Measurements from ENCODE around the gene PAX5. TPM values are rescaled to one million over a fixed set of nuclear protein-coding genes. Genes with fewer than 3 reads are reported as not detected.
A peak's percentile ranks its signal among the peaks of the same experiment; 100 is the strongest.

Gene PAX5
- total RNA-seq, 1 donor from 2014 or later = not detected

GRCh38 chr9:36966371-36967097 is 67.5 kb downstream of the PAX5 start:
- TF ChIP-seq, protein P1, sequence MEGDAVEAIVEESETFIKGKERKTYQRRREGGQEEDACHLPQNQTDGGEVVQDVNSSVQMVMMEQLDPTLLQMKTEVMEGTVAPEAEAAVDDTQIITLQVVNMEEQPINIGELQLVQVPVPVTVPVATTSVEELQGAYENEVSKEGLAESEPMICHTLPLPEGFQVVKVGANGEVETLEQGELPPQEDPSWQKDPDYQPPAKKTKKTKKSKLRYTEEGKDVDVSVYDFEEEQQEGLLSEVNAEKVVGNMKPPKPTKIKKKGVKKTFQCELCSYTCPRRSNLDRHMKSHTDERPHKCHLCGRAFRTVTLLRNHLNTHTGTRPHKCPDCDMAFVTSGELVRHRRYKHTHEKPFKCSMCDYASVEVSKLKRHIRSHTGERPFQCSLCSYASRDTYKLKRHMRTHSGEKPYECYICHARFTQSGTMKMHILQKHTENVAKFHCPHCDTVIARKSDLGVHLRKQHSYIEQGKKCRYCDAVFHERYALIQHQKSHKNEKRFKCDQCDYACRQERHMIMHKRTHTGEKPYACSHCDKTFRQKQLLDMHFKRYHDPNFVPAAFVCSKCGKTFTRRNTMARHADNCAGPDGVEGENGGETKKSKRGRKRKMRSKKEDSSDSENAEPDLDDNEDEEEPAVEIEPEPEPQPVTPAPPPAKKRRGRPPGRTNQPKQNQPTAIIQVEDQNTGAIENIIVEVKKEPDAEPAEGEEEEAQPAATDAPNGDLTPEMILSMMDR (conservative IDR thresholded peaks at IDR 0.05; ENCODE audit: low read depth, low read length) = no peak
- no peak for DNase-seq (ENCODE audit: low read depth)
- no peak overlapping the region for H3K4me3 ChIP-seq (ENCODE audit: low read depth, low read length)

DNA sequence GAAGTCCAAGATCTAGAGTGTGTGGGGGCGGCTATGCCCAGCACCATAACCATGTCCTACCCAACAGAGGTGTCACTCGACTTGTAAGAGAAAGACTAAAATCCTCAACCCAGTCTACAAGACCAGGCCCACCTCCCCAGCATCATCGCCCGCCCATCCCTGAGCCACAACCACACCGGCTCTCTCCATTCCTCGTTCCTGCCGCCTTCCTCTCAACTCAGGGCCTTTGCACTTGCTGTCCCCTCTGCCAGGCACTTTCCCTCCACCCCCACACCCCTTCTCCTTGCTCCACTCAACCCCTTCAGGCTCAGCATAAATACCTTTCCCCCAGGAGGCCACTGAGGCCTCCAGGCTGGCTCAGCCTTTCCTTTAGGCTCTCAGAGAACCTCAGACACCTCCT is 69.3 kb downstream of the PAX5 start:
- DNase-seq (ENCODE audit: low read depth) = no peak
- TF ChIP-seq, protein P1 (conservative IDR thresholded peaks at IDR 0.05; ENCODE audit: low read depth, low read length) = no peak
- no peak overlapping the region for H3K4me3 ChIP-seq (ENCODE audit: low read depth, low read length)

- no peak for DNase-seq (ENCODE audit: low read depth)
- no peak overlapping the region for H3K4me3 ChIP-seq (ENCODE audit: low read depth, low read length)
- TF ChIP-seq, protein P1 (conservative IDR thresholded peaks at IDR 0.05; ENCODE audit: low read depth, low read length) = no peak
Observed at GRCh38 chr9:36963346-36963745, 70.7 kb downstream of the PAX5 start.

GRCh38 chr9:36962691-36963090 is 71.4 kb downstream of the PAX5 start:
- TF ChIP-seq, protein P1 (conservative IDR thresholded peaks at IDR 0.05; ENCODE audit: low read depth, low read length) = no peak
- DNase-seq (ENCODE audit: low read depth) = no peak
- no peak overlapping the region for H3K4me3 ChIP-seq (ENCODE audit: low read depth, low read length)

DNA sequence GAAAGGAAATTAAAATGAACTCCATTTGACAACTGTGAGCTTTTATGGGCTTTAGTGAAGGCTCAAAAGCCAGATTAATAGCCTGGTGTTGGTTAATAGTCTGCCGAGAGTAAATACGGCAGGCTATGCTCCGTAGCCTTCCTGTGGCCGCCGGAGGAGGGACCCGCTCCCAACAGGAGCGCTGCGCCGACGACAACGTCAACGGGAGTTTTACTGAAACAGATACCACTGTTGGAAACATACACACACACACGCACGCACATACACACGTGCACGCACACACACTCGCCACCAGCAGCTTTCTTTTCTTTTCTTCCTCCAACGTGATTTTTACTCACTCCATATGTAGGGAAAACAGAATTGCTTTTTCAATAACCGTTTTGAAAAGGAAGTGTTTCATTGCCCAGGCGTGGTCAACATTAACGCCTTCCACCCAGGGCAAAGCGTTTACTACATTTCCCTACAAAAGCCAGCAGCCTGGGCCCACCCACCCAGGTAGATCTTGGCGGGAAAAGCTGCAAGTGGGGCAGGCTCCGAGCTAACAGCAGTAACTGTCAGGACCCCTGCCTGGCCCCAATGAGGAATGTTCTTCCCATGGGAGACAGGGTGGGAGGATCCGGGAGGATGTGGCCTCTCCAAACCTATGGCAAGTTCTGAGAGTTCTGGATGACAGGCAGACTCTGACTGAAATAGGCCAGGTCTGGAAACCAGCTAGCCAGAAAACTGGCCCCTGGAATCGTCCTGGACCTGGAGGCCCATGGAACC is 72.3 kb downstream of the PAX5 start:
- TF ChIP-seq, protein P1 (conservative IDR thresholded peaks at IDR 0.05; ENCODE audit: low read depth, low read length) = no peak
- no peak for DNase-seq (ENCODE audit: low read depth)
- peak overlapping the region; percentile 10 for H3K4me3 ChIP-seq (ENCODE audit: low read depth, low read length)

- DNase-seq (ENCODE audit: low read depth) = no peak
- TF ChIP-seq, protein P1 (conservative IDR thresholded peaks at IDR 0.05; ENCODE audit: low read depth, low read length) = no peak
- H3K4me3 ChIP-seq (ENCODE audit: low read depth, low read length) = no peak overlapping the region
Observed at GRCh38 chr9:36961051-36961450, 73.0 kb downstream of the PAX5 start.
